ENCODE data around the gene HES7. TPM values are rescaled to one million over a fixed set of nuclear protein-coding genes. Genes with fewer than 3 reads are reported as not detected.

Gene HES7
- total and polyA plus RNA-seq, 9 of the 15 experiments (the other 6 are each of a cell fraction or from before 2014, with no cell fraction given) = 0.03 to 1.7 (median 0.14) TPM; not detected in 1

DNA sequence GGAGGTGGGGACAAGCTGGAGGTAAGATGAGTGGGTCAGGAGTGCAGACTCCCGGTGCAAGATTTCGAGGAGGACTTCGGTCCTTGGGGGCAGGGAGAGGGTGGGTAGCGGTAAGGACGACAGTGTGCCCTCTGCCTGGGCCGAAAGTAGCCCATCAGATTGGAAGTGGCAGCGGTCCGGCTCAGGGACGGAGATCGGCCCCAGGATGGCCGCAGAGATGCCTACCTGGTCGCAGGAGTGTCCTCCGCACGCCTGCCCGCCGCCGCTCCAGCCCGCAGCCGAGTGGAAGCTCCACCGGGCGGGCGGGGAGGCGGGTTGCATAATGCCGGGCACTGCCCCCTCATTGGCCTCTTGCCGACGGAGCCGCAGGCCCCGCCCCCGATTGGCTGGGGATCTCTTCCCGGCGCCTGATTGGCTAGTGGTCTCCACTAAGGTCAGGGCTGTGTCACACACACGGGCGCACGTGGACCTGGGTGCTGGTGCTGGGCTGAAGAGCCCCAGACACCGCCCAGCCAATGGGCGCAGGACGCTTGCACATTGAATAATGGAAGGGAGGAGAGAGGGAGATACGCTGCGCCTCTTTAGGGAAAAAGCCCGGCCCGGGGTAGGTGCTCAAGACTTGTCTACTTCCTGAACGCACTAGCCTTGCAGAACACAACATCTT is 28.3 kb upstream of the HES7 start, which contains the start of gene PER1:
Gene PER1, minus strand, starts transcription at position 293 of the 664 bp plus-strand sequence. CDS start 1,698 bp downstream, outside the sequence.
- H3K27ac ChIP-seq (ENCODE audit: extremely low read depth, low read depth, low read length) = peak within 1 kb of the TSS; percentile 94
- ChIA-PET CTCF (ENCODE audit: low intra/inter-chr PET ratio) (no interaction called here), POLR2A (interaction anchor here (0.6 to 1.0 kb wide), 6 partner anchors 9 to 186 kb away, joined by 3 to 11 read pairs (median 4); no protein-coding TSS in a partner anchor)
- FAIRE-seq (peak; percentile 86), ATAC-seq (peak; percentile 63), DNase-seq (ENCODE audit: extremely low read depth in 1 of 4, low spot score in 3 of 4) (peak; percentile 87 to 95 (median 90))
- H3K4me2 ChIP-seq (ENCODE audit: insufficient read depth, low read length) = peak within 1 kb of the TSS; percentile 89
- in situ Hi-C loops (cut with MboI) (no loop called here), intact Hi-C loops (cut with micrococcal nuclease) (no loop called here)
- 0 out of 2 replicates have a peak, but pooled peaks cover 4% of the 10 kb centered on the region for H4K20me1 ChIP-seq (replicated peaks; ENCODE audit: control insufficient read depth, insufficient read depth, low read length)
- no TSS peak for BruUV-seq (replicated peaks)
- H3K79me2 ChIP-seq (ENCODE audit: control insufficient read depth, insufficient read depth, low read length) = peaks cover 43% of the 10 kb centered on the region
- peaks cover 31 to 73% of the 10 kb centered on the region in 2 experiments for H3K4me1 ChIP-seq (replicated peaks in 1 of 2; ENCODE audit: control insufficient read depth in 2 of 2, insufficient read depth in 2 of 2, low read length in 2 of 2)
- H3K9me1 ChIP-seq (ENCODE audit: control insufficient read depth, insufficient read depth, low read length) = no peaks in the 10 kb centered on the region
- H3K36me3 ChIP-seq (ENCODE audit: control insufficient read depth, insufficient read depth, low read length) = peaks cover 27% of the 10 kb centered on the region; the same call in 2 of the 3 replicates
- WGBS (ENCODE audit: insufficient coverage, low coverage, missing lambda C conversion rate) = 0% methylated on average over 28 of the region's 42 CpGs
- peak within 1 kb of the TSS; percentile 53 for H3K4me3 ChIP-seq
- peak within 1 kb of the TSS; percentile 70 for H2AFZ ChIP-seq (ENCODE audit: low read depth, low read length)
- peak within 1 kb of the TSS; percentile 75 to 95 for H3K9ac ChIP-seq (ENCODE audit: insufficient read depth in 1 of 2, low read depth in 2 of 2, low read length in 2 of 2)
- no peaks in the 10 kb centered on the region for H3K9me3 ChIP-seq (replicated peaks; ENCODE audit: control insufficient read depth, insufficient read depth, low read depth, low read length)
- no peaks in the 10 kb centered on the region for H3K27me3 ChIP-seq (ENCODE audit: control insufficient read depth in 2 of 2, insufficient read depth in 2 of 2, low read length in 2 of 2)
- TF ChIP-seq NCOA6 (IDR thresholded peaks at IDR 0.05) (no peak), NCOA4 (IDR thresholded peaks at IDR 0.05; ENCODE audit: partially characterized antibody) (no peak), SETDB1 (IDR thresholded peaks at IDR 0.05; ENCODE audit: low read length) (no peak), SIN3B (IDR thresholded peaks at IDR 0.05; ENCODE audit: low read depth) (no peak), BCL6 (CRISPR knock-in tag; IDR thresholded peaks at IDR 0.05) (no peak), ZNF41 (CRISPR knock-in tag; conservative IDR thresholded peaks at IDR 0.05) (no peak), REST (IDR thresholded peaks at IDR 0.05; ENCODE audit: borderline replicate concordance) (no peak), REST (CRISPR knock-in tag; IDR thresholded peaks at IDR 0.05; ENCODE audit: low read depth) (no peak), SIRT6 (IDR thresholded peaks at IDR 0.05; ENCODE audit: low read depth, low read length) (no peak), ZNF146 (CRISPR knock-in tag; IDR thresholded peaks at IDR 0.05; ENCODE audit: unreplicated experiment) (no peak), MYC (IDR thresholded peaks at IDR 0.05; ENCODE audit: low read depth, low read length) (peak; percentile 87), MYC (CRISPR knock-in tag; IDR thresholded peaks at IDR 0.05; ENCODE audit: borderline replicate concordance, low read depth) (no peak), IRF2 (CRISPR knock-in tag; IDR thresholded peaks at IDR 0.05) (no peak), ZNF384 (IDR thresholded peaks at IDR 0.05; ENCODE audit: low read depth, low read length) (no peak)
- TF ChIP-seq, protein P1, sequence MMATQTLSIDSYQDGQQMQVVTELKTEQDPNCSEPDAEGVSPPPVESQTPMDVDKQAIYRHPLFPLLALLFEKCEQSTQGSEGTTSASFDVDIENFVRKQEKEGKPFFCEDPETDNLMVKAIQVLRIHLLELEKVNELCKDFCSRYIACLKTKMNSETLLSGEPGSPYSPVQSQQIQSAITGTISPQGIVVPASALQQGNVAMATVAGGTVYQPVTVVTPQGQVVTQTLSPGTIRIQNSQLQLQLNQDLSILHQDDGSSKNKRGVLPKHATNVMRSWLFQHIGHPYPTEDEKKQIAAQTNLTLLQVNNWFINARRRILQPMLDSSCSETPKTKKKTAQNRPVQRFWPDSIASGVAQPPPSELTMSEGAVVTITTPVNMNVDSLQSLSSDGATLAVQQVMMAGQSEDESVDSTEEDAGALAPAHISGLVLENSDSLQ (IDR thresholded peaks at IDR 0.05) = 0 out of 2 replicates have a peak, but pooled peaks have one; percentile 9

All from K562 (cell line).